HepG2 (cell line): ENCODE data around the gene CEP97. TPM values are rescaled to one million over a fixed set of nuclear protein-coding genes. Genes with fewer than 3 reads are reported as not detected.

Experiments used
- HOXD1 ChIP-seq: sonication (generic); formaldehyde crosslinking; IDR thresholded peaks from 2 replicates; pipeline ENCODE4 v1.5.0; 2020; ENCODE audit warnings: missing genetic modification reagents
- MAZ ChIP-seq, 2 experiments: sonication (generic) in 1 of 2; formaldehyde crosslinking in 1 of 2; IDR thresholded peaks; 2 replicates each; pipeline versions ENCODE4 v1.5.0 to v1.6.1; 2012 to 2020; ENCODE audit warnings: low read depth in 2 of 2, mild to moderate bottlenecking in 2 of 2, borderline replicate concordance in 1 of 2, improper control_type of control experiment in 1 of 2, low read length in 1 of 2, missing genetic modification reagents in 1 of 2, moderate library complexity in 1 of 2
- MTF2 ChIP-seq: sonication (generic); formaldehyde crosslinking; IDR thresholded peaks from 2 replicates; pipeline ENCODE4 v1.5.0; 2020; ENCODE audit warnings: missing genetic modification reagents, borderline replicate concordance
- NCOR1 ChIP-seq: fragments of 200-600 bp; sonication (generic); IDR thresholded peaks from 2 replicates; pipeline ENCODE4 v1.7.0; 2017; ENCODE audit warnings: antibody characterized with exemption, low read length, borderline replicate concordance
- REXO4 ChIP-seq: sonication (generic); formaldehyde crosslinking; IDR thresholded peaks from 2 replicates; pipeline ENCODE4 v1.8.0; 2022; ENCODE audit warnings: missing genetic modification reagents, mild to moderate bottlenecking, borderline replicate concordance
- SRY ChIP-seq: sonication (generic); formaldehyde crosslinking; IDR thresholded peaks from 2 replicates; pipeline ENCODE4 v1.8.0; 2022; ENCODE audit warnings: mild to moderate bottlenecking, missing genetic modification reagents
- TOE1 ChIP-seq: sonication (generic); formaldehyde crosslinking; IDR thresholded peaks from 2 replicates; pipeline ENCODE4 v1.4.0; 2020; ENCODE audit warnings: mild to moderate bottlenecking, missing genetic modification reagents
- ZBTB1 ChIP-seq: sonication (generic); formaldehyde crosslinking; IDR thresholded peaks from 2 replicates; pipeline ENCODE4 v1.4.0; 2020; ENCODE audit warnings: missing genetic modification reagents, borderline replicate concordance
- ZNF224 ChIP-seq: sonication (generic); formaldehyde crosslinking; IDR thresholded peaks from 2 replicates; pipeline ENCODE4 v1.5.0; 2020; ENCODE audit warnings: mild to moderate bottlenecking, missing genetic modification reagents
- ZNF317 ChIP-seq: sonication (generic); formaldehyde crosslinking; IDR thresholded peaks from 2 replicates; pipeline ENCODE4 v1.5.0; 2020; ENCODE audit warnings: mild to moderate bottlenecking, missing genetic modification reagents
- ZNF614 ChIP-seq: IDR thresholded peaks from 2 replicates; pipeline ENCODE4 v1.6.1; 2018; ENCODE audit warnings: missing biosample characterization, missing genetic modification reagents, inconsistent platforms, borderline replicate concordance
- polyA plus RNA-seq, 8 experiments: library from polyadenylated mRNA; depleted of rRNA in 3 of 8; stranded (reverse) in 7 of 8; unstranded in 1 of 8; fragments of >200 nt; fragmentation: Illumina TruSeq in 4 of 8; extraction: Trizol in 4 of 8; gene quantifications; 2 replicates each; pipeline versions ENCODE4 v1.2.1 to v1.2.3, GENCODE V29; 2011 to 2016; ENCODE audit warnings: low read depth in 4 of 8, missing spikeins in 1 of 8, mixed read lengths in 1 of 8; ENCODE audit not compliant: insufficient read depth in 1 of 8
- total RNA-seq, 5 experiments: library from RNA; depleted of rRNA; stranded (reverse); fragments of >200 nt; fragmentation: Illumina TruSeq; extraction: Trizol; gene quantifications; 2 replicates each; pipeline ENCODE4 v1.2.3, GENCODE V29; 2016; ENCODE audit warnings: low read depth in 1 of 5
- TF ChIP-seq, protein P1 (sequence below): sonication (generic); formaldehyde crosslinking; IDR thresholded peaks from 2 replicates; pipeline ENCODE4 v1.5.0; 2020; ENCODE audit warnings: mild to moderate bottlenecking, missing genetic modification reagents
- TF ChIP-seq, protein P2 (sequence below): sonication (generic); formaldehyde crosslinking; IDR thresholded peaks from 2 replicates; pipeline ENCODE4 v1.4.0; 2020; ENCODE audit warnings: missing genetic modification reagents, mild to moderate bottlenecking, borderline replicate concordance
- TF ChIP-seq, protein P3 (sequence below): sonication (generic); formaldehyde crosslinking; IDR thresholded peaks from 2 replicates; pipeline ENCODE4 v1.8.1; 2023; ENCODE audit warnings: mild to moderate bottlenecking, missing genetic modification reagents
- TF ChIP-seq, protein P4 (sequence below): sonication (generic); formaldehyde crosslinking; IDR thresholded peaks from 2 replicates; pipeline ENCODE4; 2020; ENCODE audit warnings: missing genetic modification reagents, mild to moderate bottlenecking, borderline replicate concordance
- TF ChIP-seq, protein P5 (sequence below), 2 experiments: sonication (generic) in 1 of 2; formaldehyde crosslinking in 1 of 2; IDR thresholded peaks; 2 replicates each; pipeline versions ENCODE4 v1.4.0 to v1.6.1; 2016 to 2020; ENCODE audit warnings: borderline replicate concordance in 1 of 2, low read depth in 1 of 2, mild to moderate bottlenecking in 1 of 2, missing genetic modification reagents in 1 of 2

The CEP97 gene
- total and polyA plus RNA-seq, 2 of the 13 experiments (the other 11 are each of a cell fraction or from before 2014, with no cell fraction given), result 0.99 to 6.5 TPM

DNA sequence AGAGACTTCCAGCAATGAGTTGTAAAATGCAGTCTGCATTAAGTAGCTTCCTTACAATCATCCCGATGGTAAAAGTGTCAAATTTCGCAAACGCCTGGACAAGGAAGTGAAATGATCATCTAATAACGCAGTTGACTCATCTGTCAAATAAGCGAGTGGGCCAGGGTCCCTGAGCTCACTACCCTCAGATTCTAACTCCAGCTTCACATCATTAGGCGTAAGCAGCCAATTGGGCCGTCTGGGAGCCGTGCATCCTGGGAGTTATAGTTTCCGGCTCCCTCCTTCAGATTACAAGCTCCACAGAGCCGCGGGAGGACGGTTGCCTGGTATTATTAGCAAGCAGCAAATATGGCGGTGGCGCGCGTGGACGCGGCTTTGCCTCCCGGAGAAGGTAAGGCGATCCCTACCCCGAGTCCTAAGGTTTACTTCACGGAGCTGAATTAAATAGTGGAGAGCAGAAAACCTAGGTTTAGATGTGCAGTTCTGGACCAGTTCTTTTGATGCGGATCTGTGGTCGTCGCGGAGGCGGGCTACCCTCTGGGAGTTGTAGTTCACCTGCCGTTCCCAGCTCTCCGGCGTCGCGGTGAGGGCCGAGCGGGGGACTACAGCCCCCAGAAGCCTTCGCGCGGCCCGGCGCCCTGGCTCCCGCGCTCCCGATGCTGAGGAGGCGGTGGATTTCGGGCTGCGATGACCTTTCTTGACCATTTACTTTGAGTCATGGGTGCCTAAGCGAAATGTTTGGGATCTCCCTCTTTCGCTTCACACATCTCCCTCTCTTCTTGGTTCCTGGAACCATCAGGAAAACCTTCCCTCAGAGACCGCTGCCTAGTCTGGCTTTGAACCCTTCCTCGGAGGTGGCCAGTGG lies at the start of gene CEP97 (continued):
- TF ChIP-seq, protein P1, sequence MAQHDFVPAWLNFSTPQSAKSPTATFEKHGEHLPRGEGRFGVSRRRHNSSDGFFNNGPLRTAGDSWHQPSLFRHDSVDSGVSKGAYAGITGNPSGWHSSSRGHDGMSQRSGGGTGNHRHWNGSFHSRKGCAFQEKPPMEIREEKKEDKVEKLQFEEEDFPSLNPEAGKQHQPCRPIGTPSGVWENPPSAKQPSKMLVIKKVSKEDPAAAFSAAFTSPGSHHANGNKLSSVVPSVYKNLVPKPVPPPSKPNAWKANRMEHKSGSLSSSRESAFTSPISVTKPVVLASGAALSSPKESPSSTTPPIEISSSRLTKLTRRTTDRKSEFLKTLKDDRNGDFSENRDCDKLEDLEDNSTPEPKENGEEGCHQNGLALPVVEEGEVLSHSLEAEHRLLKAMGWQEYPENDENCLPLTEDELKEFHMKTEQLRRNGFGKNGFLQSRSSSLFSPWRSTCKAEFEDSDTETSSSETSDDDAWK (CRISPR knock-in tag), result no peak
- TF ChIP-seq HOXD1 (CRISPR knock-in tag) (0 out of 2 replicates have a peak, but pooled peaks have one; percentile 67), MTF2 (CRISPR knock-in tag) (no peak), NCOR1 (no peak), ZBTB1 (CRISPR knock-in tag) (no peak), ZNF317 (CRISPR knock-in tag) (peak; percentile 47; the same call in 1 of the 2 replicates), ZNF614 (CRISPR knock-in tag) (peak; percentile 61; the same call in 1 of the 2 replicates), ZNF224 (0 out of 2 replicates have a peak, but pooled peaks have one; percentile 44), REXO4 (CRISPR knock-in tag) (no peak), MAZ (IDR thresholded peaks at IDR 0.05; ENCODE audit: borderline replicate concordance, low read depth, low read length) (no peak), MAZ (CRISPR knock-in tag; IDR thresholded peaks at IDR 0.05; ENCODE audit: low read depth) (no peak), SRY (CRISPR knock-in tag) (no peak), TOE1 (CRISPR knock-in tag) (no peak)
- TF ChIP-seq, protein P2, sequence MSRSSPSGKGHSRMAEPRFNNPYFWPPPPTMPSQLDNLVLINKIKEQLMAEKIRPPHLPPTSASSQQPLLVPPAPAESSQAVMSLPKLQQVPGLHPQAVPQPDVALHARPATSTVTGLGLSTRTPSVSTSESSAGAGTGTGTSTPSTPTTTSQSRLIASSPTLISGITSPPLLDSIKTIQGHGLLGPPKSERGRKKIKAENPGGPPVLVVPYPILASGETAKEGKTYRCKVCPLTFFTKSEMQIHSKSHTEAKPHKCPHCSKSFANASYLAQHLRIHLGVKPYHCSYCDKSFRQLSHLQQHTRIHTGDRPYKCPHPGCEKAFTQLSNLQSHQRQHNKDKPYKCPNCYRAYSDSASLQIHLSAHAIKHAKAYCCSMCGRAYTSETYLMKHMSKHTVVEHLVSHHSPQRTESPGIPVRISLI (CRISPR knock-in tag), result no peak
- TF ChIP-seq, protein P3, sequence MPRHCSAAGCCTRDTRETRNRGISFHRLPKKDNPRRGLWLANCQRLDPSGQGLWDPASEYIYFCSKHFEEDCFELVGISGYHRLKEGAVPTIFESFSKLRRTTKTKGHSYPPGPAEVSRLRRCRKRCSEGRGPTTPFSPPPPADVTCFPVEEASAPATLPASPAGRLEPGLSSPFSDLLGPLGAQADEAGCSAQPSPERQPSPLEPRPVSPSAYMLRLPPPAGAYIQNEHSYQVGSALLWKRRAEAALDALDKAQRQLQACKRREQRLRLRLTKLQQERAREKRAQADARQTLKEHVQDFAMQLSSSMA (CRISPR knock-in tag), result no peak
- TF ChIP-seq, protein P4, sequence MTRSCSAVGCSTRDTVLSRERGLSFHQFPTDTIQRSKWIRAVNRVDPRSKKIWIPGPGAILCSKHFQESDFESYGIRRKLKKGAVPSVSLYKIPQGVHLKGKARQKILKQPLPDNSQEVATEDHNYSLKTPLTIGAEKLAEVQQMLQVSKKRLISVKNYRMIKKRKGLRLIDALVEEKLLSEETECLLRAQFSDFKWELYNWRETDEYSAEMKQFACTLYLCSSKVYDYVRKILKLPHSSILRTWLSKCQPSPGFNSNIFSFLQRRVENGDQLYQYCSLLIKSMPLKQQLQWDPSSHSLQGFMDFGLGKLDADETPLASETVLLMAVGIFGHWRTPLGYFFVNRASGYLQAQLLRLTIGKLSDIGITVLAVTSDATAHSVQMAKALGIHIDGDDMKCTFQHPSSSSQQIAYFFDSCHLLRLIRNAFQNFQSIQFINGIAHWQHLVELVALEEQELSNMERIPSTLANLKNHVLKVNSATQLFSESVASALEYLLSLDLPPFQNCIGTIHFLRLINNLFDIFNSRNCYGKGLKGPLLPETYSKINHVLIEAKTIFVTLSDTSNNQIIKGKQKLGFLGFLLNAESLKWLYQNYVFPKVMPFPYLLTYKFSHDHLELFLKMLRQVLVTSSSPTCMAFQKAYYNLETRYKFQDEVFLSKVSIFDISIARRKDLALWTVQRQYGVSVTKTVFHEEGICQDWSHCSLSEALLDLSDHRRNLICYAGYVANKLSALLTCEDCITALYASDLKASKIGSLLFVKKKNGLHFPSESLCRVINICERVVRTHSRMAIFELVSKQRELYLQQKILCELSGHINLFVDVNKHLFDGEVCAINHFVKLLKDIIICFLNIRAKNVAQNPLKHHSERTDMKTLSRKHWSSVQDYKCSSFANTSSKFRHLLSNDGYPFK, result peak; percentile 79; the same call in 1 of the 2 replicates
- TF ChIP-seq, protein P5, sequence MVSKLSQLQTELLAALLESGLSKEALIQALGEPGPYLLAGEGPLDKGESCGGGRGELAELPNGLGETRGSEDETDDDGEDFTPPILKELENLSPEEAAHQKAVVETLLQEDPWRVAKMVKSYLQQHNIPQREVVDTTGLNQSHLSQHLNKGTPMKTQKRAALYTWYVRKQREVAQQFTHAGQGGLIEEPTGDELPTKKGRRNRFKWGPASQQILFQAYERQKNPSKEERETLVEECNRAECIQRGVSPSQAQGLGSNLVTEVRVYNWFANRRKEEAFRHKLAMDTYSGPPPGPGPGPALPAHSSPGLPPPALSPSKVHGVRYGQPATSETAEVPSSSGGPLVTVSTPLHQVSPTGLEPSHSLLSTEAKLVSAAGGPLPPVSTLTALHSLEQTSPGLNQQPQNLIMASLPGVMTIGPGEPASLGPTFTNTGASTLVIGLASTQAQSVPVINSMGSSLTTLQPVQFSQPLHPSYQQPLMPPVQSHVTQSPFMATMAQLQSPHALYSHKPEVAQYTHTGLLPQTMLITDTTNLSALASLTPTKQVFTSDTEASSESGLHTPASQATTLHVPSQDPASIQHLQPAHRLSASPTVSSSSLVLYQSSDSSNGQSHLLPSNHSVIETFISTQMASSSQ (IDR thresholded peaks at IDR 0.05; ENCODE audit: low read depth), result no peak
- TF ChIP-seq, protein P5 (CRISPR knock-in tag; IDR thresholded peaks at IDR 0.05; ENCODE audit: borderline replicate concordance), result no peak
